AG04450 (cell line): ENCODE results near the gene SS18L1. TPM values are rescaled to one million over a fixed set of nuclear protein-coding genes. Genes with fewer than 3 reads are reported as not detected.

Experiments used
- CTCF ChIA-PET: fragments of 300-600, 350-600 bp; formaldehyde crosslinking; extraction: SDS; loops from one replicate; lab custom pipeline; 2022; ENCODE audit warnings: antibody characterized with exemption, inconsistent platforms; lab: Charles Lee
- POLR2A ChIA-PET: fragments of 350-600 bp; formaldehyde crosslinking; extraction: SDS; loops from one replicate; lab custom pipeline; 2021; ENCODE audit warnings: antibody characterized with exemption, inconsistent platforms; lab: Yijun Ruan, JAX
- DNase-seq: peaks from one replicate; pipeline ENCODE4 v3.0.0-alpha.2; 2011; ENCODE audit warnings: low read depth, low spot score
- H3K27ac ChIP-seq: one replicate; pipeline ENCODE4 v1.5.1; 2012; ENCODE audit warnings: low read depth, low read length, control low read depth
- H3K27me3 ChIP-seq: one replicate; pipeline ENCODE4 v1.6.0; 2012; ENCODE audit warnings: low read length; ENCODE audit not compliant: control insufficient read depth, insufficient read depth
- H3K4me3 ChIP-seq: 2 replicates; pipeline ENCODE4 v1.5.1; 2011; ENCODE audit warnings: mild to moderate bottlenecking, low read depth, low read length, control low read depth
- H3K9me3 ChIP-seq: 2 replicates; pipeline ENCODE4 v1.5.1; 2012; ENCODE audit warnings: low read length; ENCODE audit not compliant: control insufficient read depth, insufficient read depth
- polyA plus RNA-seq: library from polyadenylated mRNA; depleted of rRNA; stranded (reverse); fragments of >200 nt; gene quantifications from 2 replicates; pipeline ENCODE4 v1.2.3, GENCODE V29; 2011
- TF ChIP-seq, protein P1 (sequence below): IDR thresholded peaks from 2 replicates; pipeline ENCODE4 v1.5.1; 2011; ENCODE audit warnings: low read depth, low read length, control low read depth, inconsistent platforms

The SS18L1 gene
- polyA plus RNA-seq, 1 experiment = 6.8 TPM

- ChIA-PET POLR2A (no interaction called here), CTCF (no interaction called here)
- H3K9me3 ChIP-seq = peaks cover 4% of the 10 kb centered on the region; the same call in 1 of the 2 replicates
- H3K4me3 ChIP-seq = no peak overlapping the region
- H3K27ac ChIP-seq = no peak overlapping the region
- H3K27me3 ChIP-seq = peaks cover 44% of the 10 kb centered on the region
- TF ChIP-seq, protein P1, sequence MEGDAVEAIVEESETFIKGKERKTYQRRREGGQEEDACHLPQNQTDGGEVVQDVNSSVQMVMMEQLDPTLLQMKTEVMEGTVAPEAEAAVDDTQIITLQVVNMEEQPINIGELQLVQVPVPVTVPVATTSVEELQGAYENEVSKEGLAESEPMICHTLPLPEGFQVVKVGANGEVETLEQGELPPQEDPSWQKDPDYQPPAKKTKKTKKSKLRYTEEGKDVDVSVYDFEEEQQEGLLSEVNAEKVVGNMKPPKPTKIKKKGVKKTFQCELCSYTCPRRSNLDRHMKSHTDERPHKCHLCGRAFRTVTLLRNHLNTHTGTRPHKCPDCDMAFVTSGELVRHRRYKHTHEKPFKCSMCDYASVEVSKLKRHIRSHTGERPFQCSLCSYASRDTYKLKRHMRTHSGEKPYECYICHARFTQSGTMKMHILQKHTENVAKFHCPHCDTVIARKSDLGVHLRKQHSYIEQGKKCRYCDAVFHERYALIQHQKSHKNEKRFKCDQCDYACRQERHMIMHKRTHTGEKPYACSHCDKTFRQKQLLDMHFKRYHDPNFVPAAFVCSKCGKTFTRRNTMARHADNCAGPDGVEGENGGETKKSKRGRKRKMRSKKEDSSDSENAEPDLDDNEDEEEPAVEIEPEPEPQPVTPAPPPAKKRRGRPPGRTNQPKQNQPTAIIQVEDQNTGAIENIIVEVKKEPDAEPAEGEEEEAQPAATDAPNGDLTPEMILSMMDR = no peak
- no peak for DNase-seq
These were observed 83.4 kb downstream of the SS18L1 start for GRCh38 chr20:62226707-62227590.

DNA sequence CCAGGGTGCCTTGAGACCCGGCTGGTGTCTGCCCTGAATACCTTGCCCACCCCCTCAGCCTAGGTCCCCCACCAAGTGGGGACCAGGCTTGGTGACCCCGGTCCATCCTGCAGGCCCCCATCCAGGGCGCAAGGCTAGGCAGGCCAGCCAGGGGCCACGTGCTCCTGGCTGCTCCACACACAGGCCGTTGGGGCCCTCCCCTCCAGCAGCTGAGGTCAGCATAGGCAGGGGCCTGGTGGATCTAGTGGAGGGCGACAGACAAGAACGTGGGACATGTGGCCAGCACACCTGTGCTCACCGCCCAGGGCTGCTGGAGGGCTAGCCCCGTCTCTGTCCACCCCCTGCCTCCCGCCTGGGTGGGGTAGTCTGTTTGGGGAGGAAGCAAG lies 84.0 kb downstream of the SS18L1 start:
- H3K27ac ChIP-seq = no peak overlapping the region
- TF ChIP-seq, protein P1 = no peak
- no peak for DNase-seq
- H3K27me3 ChIP-seq = peaks cover 39% of the 10 kb centered on the region
- H3K9me3 ChIP-seq = peaks cover 4% of the 10 kb centered on the region; the same call in 1 of the 2 replicates
- ChIA-PET CTCF (no interaction called here), POLR2A (no interaction called here)
- H3K4me3 ChIP-seq = no peak overlapping the region

DNA sequence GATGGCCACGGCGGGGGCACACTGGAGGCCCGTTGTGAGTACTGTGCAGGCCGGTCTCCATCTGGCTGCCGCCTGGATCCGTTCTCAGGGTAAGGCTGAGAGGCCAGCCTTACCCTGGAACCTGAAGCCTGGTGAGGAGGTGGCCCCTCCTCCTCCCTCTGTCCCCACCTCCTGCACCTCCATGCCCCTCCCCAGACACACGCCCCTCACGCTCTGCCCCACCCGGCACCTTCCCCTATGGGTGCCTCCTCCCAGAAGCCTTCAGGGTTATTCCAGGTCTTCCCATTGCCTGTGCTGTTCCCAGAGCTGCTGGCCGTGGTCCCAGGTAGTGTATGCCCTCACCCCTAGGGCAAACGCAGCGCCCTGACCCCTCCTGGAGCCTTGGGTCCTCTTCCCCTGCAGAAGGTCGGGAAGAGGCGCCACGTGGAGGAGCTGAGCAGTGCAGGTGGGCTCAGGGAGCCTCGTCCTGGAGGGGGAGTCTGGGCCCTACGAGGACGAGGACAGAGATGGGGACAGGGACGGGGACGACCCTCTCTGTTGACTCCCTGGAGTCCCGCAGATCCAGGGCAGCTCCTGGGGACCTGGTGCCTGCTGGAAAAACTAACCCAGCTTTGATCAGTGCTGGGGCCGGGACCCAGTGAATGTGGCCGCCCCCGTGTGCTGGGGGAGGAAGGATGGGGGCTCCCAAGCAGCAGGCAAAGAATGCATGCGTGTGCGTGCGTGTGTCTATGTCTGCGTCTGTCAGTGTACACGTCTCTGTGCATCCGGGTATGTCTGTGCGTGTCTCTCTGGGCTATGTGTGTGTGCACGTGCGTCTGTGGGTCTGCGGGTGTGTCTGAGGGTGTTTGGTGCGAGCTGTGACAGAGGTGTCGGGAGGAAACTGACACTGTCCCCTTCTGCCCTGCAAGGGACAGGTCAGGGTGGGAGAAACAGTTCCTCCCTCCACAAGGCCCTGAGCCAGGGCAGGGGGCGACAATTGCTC lies 84.7 kb downstream of the SS18L1 start:
- peaks cover 4% of the 10 kb centered on the region; the same call in 1 of the 2 replicates for H3K9me3 ChIP-seq
- no peak overlapping the region for H3K4me3 ChIP-seq
- ChIA-PET CTCF (no interaction called here), POLR2A (interaction anchor here (0.6 kb wide), 1 partner anchor 199 kb away, joined by 5 read pairs; no protein-coding TSS in a partner anchor)
- H3K27me3 ChIP-seq = peaks cover 34% of the 10 kb centered on the region
- TF ChIP-seq, protein P1 = no peak
- H3K27ac ChIP-seq = no peak overlapping the region
- DNase-seq = no peak

- DNase-seq = no peak
- H3K4me3 ChIP-seq = no peak overlapping the region
- POLR2A ChIA-PET = no interaction called here
These were observed 85.5 kb downstream of the SS18L1 start for GRCh38 chr20:62228982-62229545.

More at GRCh38 chr20:62228982-62229545, 85.5 kb downstream of the SS18L1 start:
- Histone ChIP-seq H3K9me3 (peaks cover 4% of the 10 kb centered on the region), H3K27ac (no peak overlapping the region), H3K27me3 (peaks cover 28% of the 10 kb centered on the region)
- TF ChIP-seq, protein P1 = no peak
- CTCF ChIA-PET = no interaction called here
